Immature natural killer cell (primary cell): ENCODE results near the gene DAPK1. TPM values are rescaled to one million over a fixed set of nuclear protein-coding genes. Genes with fewer than 3 reads are reported as not detected.

Experiments
- DNase-seq, 3 donors: peaks; one replicate each; pipeline ENCODE4 v3.0.0; 2022; ENCODE audit warnings: mixed read lengths in 1 of 3
- H3K27ac Mint-ChIP-seq, 6 donors: one replicate each; pipeline ENCODE4 v1.8.0; 2020; ENCODE audit warnings: mixed read lengths in 6 of 6, mild to moderate bottlenecking in 5 of 6, inconsistent platforms in 4 of 6, moderate library complexity in 3 of 6
- H3K27me3 Mint-ChIP-seq, 3 donors: one replicate each; pipeline ENCODE4 v1.8.0; 2020 to 2021; ENCODE audit warnings: low read depth in 3 of 3, mild to moderate bottlenecking in 3 of 3, mixed read lengths in 3 of 3, moderate library complexity in 3 of 3, inconsistent platforms in 1 of 3
- H3K36me3 Mint-ChIP-seq, 3 donors: one replicate each; pipeline ENCODE4 v1.8.0; 2020; ENCODE audit warnings: mixed read lengths in 3 of 3, inconsistent platforms in 2 of 3, mild to moderate bottlenecking in 2 of 3
- H3K4me1 Mint-ChIP-seq, 2 donors: one replicate each; pipeline ENCODE4 v1.8.0; 2020; ENCODE audit warnings: inconsistent platforms in 2 of 2, mild to moderate bottlenecking in 2 of 2, mixed read lengths in 2 of 2, moderate library complexity in 1 of 2
- H3K4me3 Mint-ChIP-seq, 5 donors: one replicate each; pipeline ENCODE4 v1.8.0; 2020; ENCODE audit warnings: mild to moderate bottlenecking in 5 of 5, mixed read lengths in 5 of 5, inconsistent platforms in 3 of 5, moderate library complexity in 3 of 5
- H3K9me3 Mint-ChIP-seq, 6 donors: one replicate each; pipeline ENCODE4 v1.8.0; 2020; ENCODE audit warnings: mild to moderate bottlenecking in 6 of 6, mixed read lengths in 6 of 6, inconsistent platforms in 4 of 6, moderate library complexity in 3 of 6
- polyA plus RNA-seq, 3 donors: library from polyadenylated mRNA; unstranded; fragments of 300-500 nt; fragmentation: Illumina TruSeq; gene quantifications; one replicate each; pipeline ENCODE4 v1.2.3, GENCODE V29; 2021

DAPK1 gene
- polyA plus RNA-seq, 3 donors from 2014 or later = 0.82 to 1.3 TPM; not detected in 1

GRCh38 chr9:87643107-87643650 lies 145.5 kb downstream of the DAPK1 start:
- Mint-ChIP-seq H3K36me3 (no peaks in the 10 kb centered on the region), H3K4me3 (no peak overlapping the region), H3K27ac (no peak overlapping the region), H3K9me3 (no peaks in the 10 kb centered on the region), H3K4me1 (peaks cover 8 to 13% of the 10 kb centered on the region in 2 donors), H3K27me3 (peaks cover 2 to 3% (median 3%) of the 10 kb centered on the region in 3 donors)
- no peak for DNase-seq

GRCh38 chr9:87643778-87644570 lies 146.3 kb downstream of the DAPK1 start:
- H3K9me3 Mint-ChIP-seq = no peaks in the 10 kb centered on the region
- H3K36me3 Mint-ChIP-seq = no peaks in the 10 kb centered on the region
- DNase-seq = no peak
- H3K4me3 Mint-ChIP-seq = no peak overlapping the region
- no peak overlapping the region for H3K27ac Mint-ChIP-seq
- H3K4me1 Mint-ChIP-seq = peaks cover 8 to 13% of the 10 kb centered on the region in 2 donors
- peaks cover 0 to 3% (median 3%) of the 10 kb centered on the region in 3 donors for H3K27me3 Mint-ChIP-seq

GRCh38 chr9:87644659-87645058 lies 147.0 kb downstream of the DAPK1 start:
- no peak for DNase-seq
- H3K36me3 Mint-ChIP-seq = no peaks in the 10 kb centered on the region
- peaks cover 8 to 13% of the 10 kb centered on the region in 2 donors for H3K4me1 Mint-ChIP-seq
- no peak overlapping the region for H3K27ac Mint-ChIP-seq
- H3K4me3 Mint-ChIP-seq = no peak overlapping the region
- peaks cover 0 to 3% (median 3%) of the 10 kb centered on the region in 3 donors for H3K27me3 Mint-ChIP-seq
- H3K9me3 Mint-ChIP-seq = no peaks in the 10 kb centered on the region

- H3K27ac Mint-ChIP-seq = no peak overlapping the region
- no peak for DNase-seq
- H3K36me3 Mint-ChIP-seq = no peaks in the 10 kb centered on the region
- H3K4me3 Mint-ChIP-seq = no peak overlapping the region
- H3K4me1 Mint-ChIP-seq = peaks cover 8 to 13% of the 10 kb centered on the region in 2 donors
- H3K9me3 Mint-ChIP-seq = no peaks in the 10 kb centered on the region
- H3K27me3 Mint-ChIP-seq = peaks cover 0 to 3% (median 3%) of the 10 kb centered on the region in 3 donors
These were observed 148.9 kb downstream of the DAPK1 start for GRCh38 chr9:87646546-87646945.

GRCh38 chr9:87647114-87647513 lies 149.4 kb downstream of the DAPK1 start:
- Mint-ChIP-seq H3K27me3 (peaks cover 0 to 3% (median 3%) of the 10 kb centered on the region in 3 donors), H3K36me3 (no peaks in the 10 kb centered on the region), H3K4me3 (no peak overlapping the region), H3K4me1 (peaks cover 5 to 8% of the 10 kb centered on the region in 2 donors), H3K9me3 (no peaks in the 10 kb centered on the region), H3K27ac (no peak overlapping the region)
- no peak for DNase-seq

- Mint-ChIP-seq H3K4me3 (no peak overlapping the region), H3K36me3 (no peaks in the 10 kb centered on the region), H3K9me3 (no peaks in the 10 kb centered on the region), H3K27me3 (peaks cover 0 to 5% (median 3%) of the 10 kb centered on the region in 3 donors), H3K4me1 (no peaks in the 10 kb centered on the region), H3K27ac (no peak overlapping the region)
- DNase-seq = no peak
These were observed 150.9 kb downstream of the DAPK1 start for GRCh38 chr9:87648606-87649005.

GRCh38 chr9:87650611-87651295 lies 153.1 kb downstream of the DAPK1 start:
- no peaks in the 10 kb centered on the region for H3K4me1 Mint-ChIP-seq
- DNase-seq = no peak
- H3K27me3 Mint-ChIP-seq = peaks cover 0 to 4% (median 3%) of the 10 kb centered on the region in 3 donors
- no peak overlapping the region for H3K4me3 Mint-ChIP-seq
- H3K9me3 Mint-ChIP-seq = peaks cover 0 to 3% (median 0%) of the 10 kb centered on the region in 6 donors
- H3K27ac Mint-ChIP-seq = no peak overlapping the region
- H3K36me3 Mint-ChIP-seq = no peaks in the 10 kb centered on the region

- Mint-ChIP-seq H3K4me1 (no peaks in the 10 kb centered on the region), H3K27me3 (peaks cover 0 to 4% (median 3%) of the 10 kb centered on the region in 3 donors), H3K4me3 (no peak overlapping the region), H3K27ac (no peak overlapping the region), H3K9me3 (peaks cover 0 to 3% (median 0%) of the 10 kb centered on the region in 6 donors), H3K36me3 (no peaks in the 10 kb centered on the region)
- DNase-seq = no peak
These were observed 153.8 kb downstream of the DAPK1 start for GRCh38 chr9:87651431-87651830.

GRCh38 chr9:87653941-87654340 lies 156.3 kb downstream of the DAPK1 start:
- Mint-ChIP-seq H3K4me3 (no peak overlapping the region), H3K27ac (no peak overlapping the region), H3K9me3 (peaks cover 0 to 3% (median 0%) of the 10 kb centered on the region in 6 donors), H3K4me1 (no peaks in the 10 kb centered on the region), H3K36me3 (no peaks in the 10 kb centered on the region), H3K27me3 (peaks cover 0 to 4% (median 0%) of the 10 kb centered on the region in 3 donors)
- no peak for DNase-seq

- no peaks in the 10 kb centered on the region for H3K4me1 Mint-ChIP-seq
- no peaks in the 10 kb centered on the region for H3K36me3 Mint-ChIP-seq
- DNase-seq = no peak
- H3K27me3 Mint-ChIP-seq = peaks cover 0 to 4% (median 0%) of the 10 kb centered on the region in 3 donors
- peaks cover 0 to 3% (median 0%) of the 10 kb centered on the region in 6 donors for H3K9me3 Mint-ChIP-seq
- no peak overlapping the region for H3K4me3 Mint-ChIP-seq
- H3K27ac Mint-ChIP-seq = no peak overlapping the region
These were observed 158.1 kb downstream of the DAPK1 start for GRCh38 chr9:87655731-87656130.

- Mint-ChIP-seq H3K36me3 (no peaks in the 10 kb centered on the region), H3K9me3 (peaks cover 0 to 3% (median 0%) of the 10 kb centered on the region in 6 donors), H3K4me3 (no peak overlapping the region), H3K27ac (no peak overlapping the region), H3K27me3 (peaks cover 0 to 6% (median 0%) of the 10 kb centered on the region in 3 donors), H3K4me1 (no peaks in the 10 kb centered on the region)
- no peak for DNase-seq
These were observed 158.8 kb downstream of the DAPK1 start for GRCh38 chr9:87656485-87656884.

GRCh38 chr9:87657190-87657589 lies 159.5 kb downstream of the DAPK1 start:
- H3K27me3 Mint-ChIP-seq = peaks cover 0 to 9% (median 0%) of the 10 kb centered on the region in 3 donors
- no peak for DNase-seq
- no peaks in the 10 kb centered on the region for H3K4me1 Mint-ChIP-seq
- H3K4me3 Mint-ChIP-seq = no peak overlapping the region
- peaks cover 0 to 3% (median 0%) of the 10 kb centered on the region in 6 donors for H3K9me3 Mint-ChIP-seq
- H3K27ac Mint-ChIP-seq = no peak overlapping the region
- no peaks in the 10 kb centered on the region for H3K36me3 Mint-ChIP-seq

- no peak overlapping the region for H3K4me3 Mint-ChIP-seq
- peaks cover 0 to 3% (median 0%) of the 10 kb centered on the region in 6 donors for H3K9me3 Mint-ChIP-seq
- no peak overlapping the region for H3K27ac Mint-ChIP-seq
- H3K36me3 Mint-ChIP-seq = no peaks in the 10 kb centered on the region
- peaks cover 0 to 9% (median under 1%) of the 10 kb centered on the region in 3 donors for H3K27me3 Mint-ChIP-seq
- DNase-seq = no peak
- no peaks in the 10 kb centered on the region for H3K4me1 Mint-ChIP-seq
These were observed 160.2 kb downstream of the DAPK1 start for GRCh38 chr9:87657893-87658292.

GRCh38 chr9:87658511-87658910 lies 160.8 kb downstream of the DAPK1 start:
- peaks cover 0 to 7% (median 2%) of the 10 kb centered on the region in 3 donors for H3K27me3 Mint-ChIP-seq
- H3K4me1 Mint-ChIP-seq = no peaks in the 10 kb centered on the region
- no peak for DNase-seq
- no peak overlapping the region for H3K4me3 Mint-ChIP-seq
- H3K36me3 Mint-ChIP-seq = no peaks in the 10 kb centered on the region
- H3K9me3 Mint-ChIP-seq = peaks cover 0 to 3% (median 0%) of the 10 kb centered on the region in 6 donors
- H3K27ac Mint-ChIP-seq = no peak overlapping the region
